K562 (cell line): ENCODE data around the gene NEB.

ENCODE experiments used
- CTCF ChIP-seq, 3 experiments: IDR thresholded peaks in 2 of 3; conservative IDR thresholded peaks in 1 of 3; 2 replicates each; pipeline ENCODE4 v1.5.1; 2011 to 2012; ENCODE audit warnings: low read length in 3 of 3, mild to moderate bottlenecking in 3 of 3, control low read depth in 2 of 3, improper control_type of control experiment in 1 of 3, inconsistent platforms in 1 of 3, low read depth in 1 of 3, mixed read lengths in 1 of 3, moderate library complexity in 1 of 3; ENCODE audit not compliant: insufficient read depth in 2 of 3
- KLF16 ChIP-seq: IDR thresholded peaks from 2 replicates; pipeline ENCODE4 v1.6.1; 2016; ENCODE audit warnings: antibody characterized with exemption
- NFATC3 ChIP-seq: fragments of 450-650 bp; IDR thresholded peaks from 2 replicates; pipeline ENCODE4 v1.6.1; 2017; ENCODE audit warnings: mild to moderate bottlenecking
- PHF8 ChIP-seq: fragments of 200-600 bp; sonication (generic); IDR thresholded peaks from 2 replicates; pipeline ENCODE4 v1.6.1; 2012; ENCODE audit warnings: mixed run types, mild to moderate bottlenecking, inconsistent platforms, low read length, moderate library complexity, borderline replicate concordance
- SOX6 ChIP-seq: fragments of 450-650 bp; IDR thresholded peaks from 2 replicates; pipeline ENCODE4 v1.6.1; 2014; ENCODE audit warnings: mild to moderate bottlenecking
- ZBTB33 ChIP-seq: sonication (generic); formaldehyde crosslinking; IDR thresholded peaks from 2 replicates; pipeline ENCODE4 v1.8.1; 2023; ENCODE audit warnings: mild to moderate bottlenecking, missing genetic modification reagents
- ZNF398 ChIP-seq: fragments of 250-450 bp; sonication (Bioruptor Pico); IDR thresholded peaks from 2 replicates; pipeline ENCODE4 v1.8.0; 2021; ENCODE audit warnings: moderate library complexity, mild to moderate bottlenecking, inconsistent platforms
- ZNF644 ChIP-seq: fragments of 200-800 bp; sonication (Bioruptor generic); IDR thresholded peaks from 2 replicates; pipeline ENCODE4 v1.6.1; 2016; ENCODE audit warnings: low read depth, missing genetic modification characterization, missing compliant biosample characterization
- TF ChIP-seq, protein P1 (sequence below): sonication (generic); formaldehyde crosslinking; IDR thresholded peaks from 2 replicates; pipeline ENCODE4 v1.5.0; 2020; ENCODE audit warnings: missing genetic modification reagents

- TF ChIP-seq KLF16 (no peak), ZBTB33 (CRISPR knock-in tag) (no peak), PHF8 (no peak), CTCF (IDR thresholded peaks at IDR 0.05 in 2 of 3, conservative IDR thresholded peaks at IDR 0.05 in 1 of 3; ENCODE audit: insufficient read depth in 2 of 3, low read depth in 1 of 3, low read length in 3 of 3) (no peak), ZNF644 (tag) (no peak), SOX6 (no peak), ZNF398 (CRISPR knock-in tag) (no peak), NFATC3 (no peak)
- TF ChIP-seq, protein P1, sequence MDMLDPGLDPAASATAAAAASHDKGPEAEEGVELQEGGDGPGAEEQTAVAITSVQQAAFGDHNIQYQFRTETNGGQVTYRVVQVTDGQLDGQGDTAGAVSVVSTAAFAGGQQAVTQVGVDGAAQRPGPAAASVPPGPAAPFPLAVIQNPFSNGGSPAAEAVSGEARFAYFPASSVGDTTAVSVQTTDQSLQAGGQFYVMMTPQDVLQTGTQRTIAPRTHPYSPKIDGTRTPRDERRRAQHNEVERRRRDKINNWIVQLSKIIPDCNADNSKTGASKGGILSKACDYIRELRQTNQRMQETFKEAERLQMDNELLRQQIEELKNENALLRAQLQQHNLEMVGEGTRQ (CRISPR knock-in tag) = no peak
These were observed 27.4 kb upstream of the NEB start for GRCh38 chr2:151761687-151762086.
